ENCODE measurements around the gene TSC1.

Gene TSC1

GRCh38 chr9:132888151-132888550 is 56.3 kb downstream of the TSC1 start:
- WGBS (ENCODE audit: insufficient coverage, insufficient read length) = no CpG with 5 or more reads among the region's 18 CpGs

GRCh38 chr9:132887181-132888120 is 57.0 kb downstream of the TSC1 start:
- H3K36me3 ChIP-seq (ENCODE audit: control insufficient read depth, insufficient read depth, low read length) = no peaks in the 10 kb centered on the region
- H3K27ac ChIP-seq (ENCODE audit: low read length) = no peak overlapping the region
- no peaks in the 10 kb centered on the region; the same call in 1 of the 2 replicates for H3K4me1 ChIP-seq (ENCODE audit: control insufficient read depth, insufficient read depth, low read length)
- no peak overlapping the region for H3K4me3 ChIP-seq (ENCODE audit: low read length)
- no peak for DNase-seq (ENCODE audit: low read depth, low spot score)
- no peaks in the 10 kb centered on the region for H3K27me3 ChIP-seq (ENCODE audit: control insufficient read depth, insufficient read depth, low read length)
- no CpG with 5 or more reads among the region's 18 CpGs for WGBS (ENCODE audit: insufficient coverage, insufficient read length)
- no peaks in the 10 kb centered on the region for H3K9me3 ChIP-seq (ENCODE audit: control insufficient read depth, insufficient read depth, low read length)

More at GRCh38 chr9:132888151-132888550, 56.3 kb downstream of the TSC1 start:
- H3K4me1 ChIP-seq (ENCODE audit: control insufficient read depth, insufficient read depth, low read length) = no peaks in the 10 kb centered on the region; the same call in 1 of the 2 replicates
- H3K27ac ChIP-seq (ENCODE audit: low read length) = no peak overlapping the region
- no peaks in the 10 kb centered on the region for H3K27me3 ChIP-seq (ENCODE audit: control insufficient read depth, insufficient read depth, low read length)
- no peaks in the 10 kb centered on the region for H3K36me3 ChIP-seq (ENCODE audit: control insufficient read depth, insufficient read depth, low read length)
- no peak overlapping the region for H3K4me3 ChIP-seq (ENCODE audit: low read length)
- no peaks in the 10 kb centered on the region for H3K9me3 ChIP-seq (ENCODE audit: control insufficient read depth, insufficient read depth, low read length)
- DNase-seq (ENCODE audit: low read depth, low spot score) = no peak

- no peaks in the 10 kb centered on the region for H3K36me3 ChIP-seq (ENCODE audit: control insufficient read depth, insufficient read depth, low read length)
- no CpG with 5 or more reads among the region's 6 CpGs for whole genome bisulfite sequencing (ENCODE audit: insufficient coverage, insufficient read length)
- no peak overlapping the region for H3K27ac ChIP-seq (ENCODE audit: low read length)
- no peaks in the 10 kb centered on the region for H3K27me3 ChIP-seq (ENCODE audit: control insufficient read depth, insufficient read depth, low read length)
- no peaks in the 10 kb centered on the region for H3K9me3 ChIP-seq (ENCODE audit: control insufficient read depth, insufficient read depth, low read length)
- H3K4me3 ChIP-seq (ENCODE audit: low read length) = no peak overlapping the region
- DNase-seq (ENCODE audit: low read depth, low spot score) = no peak
- H3K4me1 ChIP-seq (ENCODE audit: control insufficient read depth, insufficient read depth, low read length) = no peaks in the 10 kb centered on the region
Observed at GRCh38 chr9:132886334-132886725, 58.1 kb downstream of the TSC1 start.

DNA sequence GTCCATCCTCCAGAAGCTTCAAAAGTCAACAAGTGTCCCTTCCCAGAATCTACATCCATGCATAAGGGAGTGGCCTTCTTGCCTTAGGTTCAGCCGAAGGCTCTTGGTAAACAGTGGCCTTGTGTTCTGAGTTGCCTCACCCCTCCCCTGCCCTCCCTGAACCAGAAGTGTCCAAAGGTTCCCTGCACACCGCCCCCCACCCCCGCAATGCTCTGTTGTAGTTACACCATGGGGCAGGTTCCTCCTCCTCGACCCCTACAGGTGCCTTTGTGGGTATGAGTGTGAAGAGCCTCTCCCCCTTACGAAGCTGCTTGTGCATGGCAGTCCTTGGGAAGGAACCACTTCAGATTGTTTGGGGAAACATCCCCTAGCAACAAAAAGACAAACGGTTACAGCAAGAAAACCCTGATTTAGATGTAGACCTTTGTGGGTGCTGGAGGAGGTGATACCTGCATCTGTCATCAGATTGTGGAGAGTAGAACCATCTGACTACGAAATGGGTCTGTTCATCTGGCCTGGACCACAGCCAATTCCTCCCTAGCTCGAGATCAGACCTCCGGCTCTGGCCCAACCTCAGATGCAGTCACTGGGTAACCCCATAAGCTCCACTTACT is 58.6 kb downstream of the TSC1 start:
- Histone ChIP-seq H3K4me1 (ENCODE audit: control insufficient read depth, insufficient read depth, low read length) (no peaks in the 10 kb centered on the region), H3K4me3 (ENCODE audit: low read length) (no peak overlapping the region), H3K9me3 (ENCODE audit: control insufficient read depth, insufficient read depth, low read length) (no peaks in the 10 kb centered on the region), H3K27ac (ENCODE audit: low read length) (no peak overlapping the region), H3K36me3 (ENCODE audit: control insufficient read depth, insufficient read depth, low read length) (no peaks in the 10 kb centered on the region), H3K27me3 (ENCODE audit: control insufficient read depth, insufficient read depth, low read length) (no peaks in the 10 kb centered on the region)
- no peak for DNase-seq (ENCODE audit: low read depth, low spot score)
- no CpG with 5 or more reads among the region's 9 CpGs for WGBS (ENCODE audit: insufficient coverage, insufficient read length)

DNA sequence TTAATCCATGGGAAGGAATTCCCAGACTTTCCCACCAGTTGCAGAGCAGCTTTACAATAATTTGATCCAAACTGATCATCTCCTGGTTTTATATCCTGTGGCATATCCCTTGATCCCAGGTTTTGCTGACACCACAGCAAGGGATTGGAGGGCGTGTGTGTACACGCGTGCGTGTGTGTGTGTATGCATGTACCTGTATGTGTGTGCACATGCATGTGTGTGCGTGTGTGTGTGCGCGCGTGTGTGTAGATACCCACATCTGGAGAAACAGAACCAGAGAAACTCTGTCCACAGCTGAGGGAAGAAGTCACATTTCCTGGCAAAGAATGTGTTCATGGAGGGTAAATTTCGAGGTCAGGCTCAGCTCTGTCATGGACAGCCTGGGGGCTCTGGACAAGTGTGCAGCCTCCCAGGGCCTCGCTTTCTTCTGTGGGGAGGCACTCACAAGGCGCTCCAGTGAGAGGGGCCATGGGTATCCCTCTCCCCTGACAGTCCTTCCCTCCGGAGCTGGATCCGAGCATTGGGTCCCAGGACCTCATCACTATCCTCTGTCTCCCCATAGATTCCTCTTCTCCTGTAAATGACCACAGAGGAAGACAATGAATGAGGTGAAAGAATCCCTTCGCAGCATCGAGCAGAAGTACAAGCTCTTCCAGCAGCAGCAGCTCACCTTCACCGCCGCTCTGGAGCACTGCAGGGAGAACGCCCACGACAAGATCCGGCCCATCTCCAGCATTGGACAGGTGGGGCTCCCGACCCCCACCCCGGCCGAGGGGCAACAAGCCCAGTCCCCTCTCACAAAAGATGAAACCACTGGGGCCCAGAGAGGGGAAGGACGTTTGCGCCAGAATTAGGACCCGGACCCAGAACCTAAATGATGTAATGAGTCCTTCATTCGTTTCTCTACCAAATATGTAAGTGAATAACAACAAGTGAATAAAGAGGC is 60.8 kb downstream of the TSC1 start:
- Histone ChIP-seq H3K27me3 (ENCODE audit: control insufficient read depth, insufficient read depth, low read length) (no peaks in the 10 kb centered on the region), H3K36me3 (ENCODE audit: control insufficient read depth, insufficient read depth, low read length) (no peaks in the 10 kb centered on the region), H3K27ac (ENCODE audit: low read length) (no peak overlapping the region), H3K4me1 (ENCODE audit: control insufficient read depth, insufficient read depth, low read length) (no peaks in the 10 kb centered on the region), H3K4me3 (ENCODE audit: low read length) (no peak overlapping the region), H3K9me3 (ENCODE audit: control insufficient read depth, insufficient read depth, low read length) (no peaks in the 10 kb centered on the region)
- no CpG with 5 or more reads among the region's 27 CpGs for WGBS (ENCODE audit: insufficient coverage, insufficient read length)
- no peak for DNase-seq (ENCODE audit: low read depth, low spot score)

DNA sequence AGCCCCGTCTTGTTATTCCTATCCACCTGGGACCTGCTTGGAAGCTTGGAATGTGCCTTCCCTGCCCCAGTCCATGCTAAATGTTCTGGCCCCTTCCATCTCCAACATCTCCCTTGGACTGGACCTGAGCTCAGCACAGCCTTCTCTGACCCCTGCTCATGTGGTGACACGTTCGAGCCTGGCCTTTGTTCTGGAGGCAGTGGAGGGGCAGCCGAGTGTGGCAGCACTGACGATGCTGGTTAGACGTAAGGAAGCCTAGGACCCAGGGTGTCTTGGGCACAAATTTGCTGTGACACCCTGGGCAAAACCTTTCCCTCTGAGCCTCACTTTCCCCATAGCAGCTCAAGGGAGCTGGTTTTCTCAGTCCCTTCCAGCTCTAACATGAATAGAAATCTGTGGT is 61.8 kb downstream of the TSC1 start:
- no peaks in the 10 kb centered on the region for H3K27me3 ChIP-seq (ENCODE audit: control insufficient read depth, insufficient read depth, low read length)
- no peak overlapping the region for H3K4me3 ChIP-seq (ENCODE audit: low read length)
- H3K4me1 ChIP-seq (ENCODE audit: control insufficient read depth, insufficient read depth, low read length) = no peaks in the 10 kb centered on the region
- no peak for DNase-seq (ENCODE audit: low read depth, low spot score)
- no CpG with 5 or more reads among the region's 6 CpGs for WGBS (ENCODE audit: insufficient coverage, insufficient read length)
- H3K36me3 ChIP-seq (ENCODE audit: control insufficient read depth, insufficient read depth, low read length) = no peaks in the 10 kb centered on the region
- no peaks in the 10 kb centered on the region for H3K9me3 ChIP-seq (ENCODE audit: control insufficient read depth, insufficient read depth, low read length)
- H3K27ac ChIP-seq (ENCODE audit: low read length) = no peak overlapping the region

DNA sequence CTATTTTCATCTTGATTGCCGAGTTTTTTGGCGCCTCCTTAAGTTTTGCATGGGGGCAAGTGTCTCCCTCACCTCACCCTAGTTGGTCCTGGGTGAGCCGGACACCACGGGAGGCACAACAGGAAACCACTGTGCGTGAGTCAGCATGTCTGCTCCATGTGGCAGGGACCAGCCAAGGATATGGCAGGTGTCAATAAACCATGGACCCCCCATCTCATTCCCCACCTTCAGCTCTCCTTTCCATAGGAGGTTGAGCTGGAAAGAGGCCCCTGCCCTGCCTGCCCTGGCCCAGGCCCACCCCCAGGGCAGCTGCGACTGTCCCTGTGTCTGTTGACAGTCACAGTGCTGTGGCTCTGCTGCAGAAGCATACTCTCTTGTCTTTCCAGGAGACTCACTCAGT is 62.6 kb downstream of the TSC1 start:
- no peak overlapping the region for H3K27ac ChIP-seq (ENCODE audit: low read length)
- no peaks in the 10 kb centered on the region for H3K36me3 ChIP-seq (ENCODE audit: control insufficient read depth, insufficient read depth, low read length)
- H3K4me1 ChIP-seq (ENCODE audit: control insufficient read depth, insufficient read depth, low read length) = no peaks in the 10 kb centered on the region
- no peaks in the 10 kb centered on the region; the same call in 1 of the 2 replicates for H3K27me3 ChIP-seq (ENCODE audit: control insufficient read depth, insufficient read depth, low read length)
- no CpG with 5 or more reads among the region's 6 CpGs for WGBS (ENCODE audit: insufficient coverage, insufficient read length)
- no peak for DNase-seq (ENCODE audit: low read depth, low spot score)
- H3K4me3 ChIP-seq (ENCODE audit: low read length) = no peak overlapping the region
- H3K9me3 ChIP-seq (ENCODE audit: control insufficient read depth, insufficient read depth, low read length) = no peaks in the 10 kb centered on the region

DNA sequence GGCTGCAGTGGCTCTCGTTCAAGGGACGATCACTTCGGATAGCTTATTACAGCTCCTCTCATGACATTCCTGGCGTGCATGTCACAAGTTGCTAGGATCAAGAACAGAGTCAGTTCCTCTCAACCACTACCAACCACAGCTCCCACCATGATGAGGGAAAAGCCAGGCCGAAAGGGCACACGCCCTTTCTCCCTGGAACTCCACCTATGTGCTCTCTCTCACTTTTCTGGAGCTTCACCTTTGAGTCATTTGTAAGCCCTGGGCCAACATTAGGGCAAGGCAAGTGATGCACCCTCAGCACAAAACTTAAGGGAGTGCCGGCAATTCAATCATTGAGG is 64.1 kb downstream of the TSC1 start:
- no peak for DNase-seq (ENCODE audit: low read depth, low spot score)
- no peak overlapping the region for H3K4me3 ChIP-seq (ENCODE audit: low read length)

GRCh38 chr9:132879457-132880323 is 64.7 kb downstream of the TSC1 start:
- no CpG with 5 or more reads among the region's 6 CpGs for WGBS (ENCODE audit: insufficient coverage, insufficient read length)
- DNase-seq (ENCODE audit: low read depth, low spot score) = no peak
- H3K4me3 ChIP-seq (ENCODE audit: low read length) = no peak overlapping the region
- no peaks in the 10 kb centered on the region for H3K4me1 ChIP-seq (ENCODE audit: control insufficient read depth, insufficient read depth, low read length)
- H3K27ac ChIP-seq (ENCODE audit: low read length) = no peak overlapping the region
- no peaks in the 10 kb centered on the region for H3K9me3 ChIP-seq (ENCODE audit: control insufficient read depth, insufficient read depth, low read length)
- no peaks in the 10 kb centered on the region for H3K36me3 ChIP-seq (ENCODE audit: control insufficient read depth, insufficient read depth, low read length)
- H3K27me3 ChIP-seq (ENCODE audit: control insufficient read depth, insufficient read depth, low read length) = no peaks in the 10 kb centered on the region; the same call in 1 of the 2 replicates

More for the DNA sequence above, 64.1 kb downstream of the TSC1 start:
- Histone ChIP-seq H3K36me3 (ENCODE audit: control insufficient read depth, insufficient read depth, low read length) (no peaks in the 10 kb centered on the region), H3K27ac (ENCODE audit: low read length) (no peak overlapping the region), H3K4me1 (ENCODE audit: control insufficient read depth, insufficient read depth, low read length) (no peaks in the 10 kb centered on the region), H3K9me3 (ENCODE audit: control insufficient read depth, insufficient read depth, low read length) (no peaks in the 10 kb centered on the region), H3K27me3 (ENCODE audit: control insufficient read depth, insufficient read depth, low read length) (no peaks in the 10 kb centered on the region; the same call in 1 of the 2 replicates)
- WGBS (ENCODE audit: insufficient coverage, insufficient read length) = no CpG with 5 or more reads among the region's 7 CpGs

Measured in iPS DF 6.9 (cell line).